IPS-18c (cell line): ENCODE results near the gene IMMP2L.
"Not testable (repeated sequence)": the region's sequence is repeated elsewhere in the genome, so short reads cannot be mapped to it uniquely, and the experiment has no call there.

ENCODE experiments used
- H3K4me3 ChIP-seq: 2 replicates; pipeline ENCODE4 v1.7.0; 2013; ENCODE audit warnings: low read depth, mild to moderate bottlenecking, low read length, moderate library complexity; ENCODE audit not compliant: insufficient read depth
- H3K9me3 ChIP-seq: one replicate; pipeline ENCODE4 v1.6.1; 2013; ENCODE audit warnings: mild to moderate bottlenecking, low read length, moderate library complexity; ENCODE audit not compliant: control insufficient read depth, insufficient read depth

Gene IMMP2L

GRCh38 chr7:111485701-111486380, 76.5 kb downstream of the IMMP2L start:
- Histone ChIP-seq H3K4me3 (no peak overlapping the region), H3K9me3 (peaks cover 2% of the 10 kb centered on the region)

DNA sequence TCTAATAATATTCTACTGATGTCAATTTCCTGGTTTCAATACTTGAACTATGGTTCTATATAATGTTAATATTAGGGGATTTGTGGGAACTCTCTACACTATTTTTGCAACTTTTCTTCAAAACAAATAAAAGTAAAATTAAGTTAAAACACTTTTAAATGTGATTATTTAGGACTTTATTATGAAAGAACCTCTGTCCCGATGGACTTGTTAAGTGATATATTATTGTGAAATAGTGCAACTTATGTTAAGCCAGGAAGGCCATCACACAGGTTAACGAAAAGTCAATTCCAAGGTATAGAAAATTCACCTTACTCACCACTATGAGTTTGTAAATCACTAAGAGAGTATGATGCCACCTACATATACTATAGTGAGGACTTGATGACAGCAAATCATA, 79.2 kb downstream of the IMMP2L start:
- H3K9me3 ChIP-seq, result peaks cover 3% of the 10 kb centered on the region
- H3K4me3 ChIP-seq, result no peak overlapping the region

DNA sequence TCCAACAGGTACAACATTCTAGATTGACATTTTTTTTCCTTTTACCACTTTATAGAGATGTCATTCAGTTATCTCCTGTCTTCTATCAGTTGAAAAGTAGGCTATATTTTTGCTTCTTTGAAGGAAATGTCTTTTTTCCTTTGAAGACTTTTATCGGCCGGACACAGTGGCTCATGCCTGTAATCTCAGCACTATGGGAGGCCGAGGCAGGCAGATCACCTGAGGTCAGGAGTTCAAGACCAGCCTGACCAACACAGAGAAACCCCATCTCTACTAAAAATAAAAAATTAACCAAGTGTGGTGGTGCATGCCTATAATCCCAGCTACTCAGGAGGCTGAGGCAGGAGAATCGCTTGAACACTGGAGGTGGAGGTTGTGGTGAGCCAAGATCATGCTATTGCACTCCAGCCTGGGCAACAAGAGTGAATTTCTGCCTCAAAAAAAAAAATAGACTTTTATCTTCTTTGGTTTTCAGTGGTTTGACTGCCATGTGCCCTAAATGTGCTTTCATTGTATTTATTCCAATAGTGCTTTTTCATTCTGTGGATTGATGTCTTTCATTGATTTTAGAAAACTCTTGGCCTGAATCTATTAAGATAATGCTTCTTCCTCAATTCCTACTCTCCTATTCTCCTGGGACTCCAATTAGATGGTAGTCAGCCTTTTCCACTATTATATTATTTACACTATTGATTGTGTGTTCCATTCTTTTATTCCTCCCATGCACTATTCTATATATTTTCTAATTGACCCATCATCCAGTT, 84.6 kb downstream of the IMMP2L start:
- Histone ChIP-seq H3K9me3 (peaks cover 3% of the 10 kb centered on the region), H3K4me3 (no peak overlapping the region)

DNA sequence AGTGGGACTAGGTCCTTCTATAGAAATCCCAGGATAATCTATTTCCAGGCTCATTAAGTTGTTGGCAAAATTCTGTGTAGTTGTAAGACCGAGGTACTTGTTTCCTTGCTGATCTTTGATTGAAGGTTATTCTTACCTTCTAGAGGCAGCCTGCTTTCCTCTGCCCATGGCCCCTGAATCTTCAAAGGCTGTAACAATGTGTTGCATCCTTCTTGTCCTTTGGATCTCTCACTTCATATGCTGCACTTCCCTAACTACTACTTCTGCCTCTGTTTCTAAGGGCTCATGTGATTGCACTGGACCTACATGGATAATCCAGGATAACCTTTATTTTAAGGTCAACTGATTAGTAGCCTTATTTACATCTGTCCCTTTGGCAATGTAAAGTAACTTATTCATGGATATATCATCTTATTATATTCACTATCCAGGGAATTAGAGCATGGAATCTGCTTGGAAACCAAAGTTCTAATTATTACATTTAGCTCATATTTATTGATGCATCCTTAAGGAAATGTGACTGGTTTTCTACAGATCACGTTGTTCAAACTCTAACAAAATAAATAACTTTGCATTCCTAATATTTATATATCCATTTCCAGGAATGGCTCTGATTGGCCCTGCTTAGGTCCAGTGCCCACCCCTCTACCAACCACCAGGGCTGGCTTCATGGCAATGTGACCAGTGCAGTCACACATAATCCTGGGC, 85.6 kb downstream of the IMMP2L start:
- Histone ChIP-seq H3K9me3 (peaks cover 3% of the 10 kb centered on the region), H3K4me3 (no peak overlapping the region)

DNA sequence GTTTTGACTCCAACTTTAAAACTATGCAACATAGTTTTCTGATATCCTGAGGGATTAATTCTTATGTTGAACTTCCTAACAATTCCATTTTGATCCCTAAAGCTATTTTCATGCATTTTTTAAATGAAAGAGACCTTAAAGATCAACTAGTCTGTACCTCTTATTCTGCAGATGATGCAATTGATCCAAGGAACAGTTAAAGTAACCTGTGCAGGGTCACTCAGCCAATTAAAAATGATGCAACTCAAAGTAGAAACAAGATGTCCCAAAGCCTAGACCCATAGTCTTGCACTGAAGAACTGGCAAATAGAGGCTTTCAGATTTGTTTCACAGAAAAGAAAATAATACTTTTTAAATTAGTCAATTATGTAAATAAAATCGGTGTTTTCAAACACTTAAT, 86.3 kb downstream of the IMMP2L start:
- Histone ChIP-seq H3K9me3 (peaks cover 3% of the 10 kb centered on the region), H3K4me3 (no peak overlapping the region)

DNA sequence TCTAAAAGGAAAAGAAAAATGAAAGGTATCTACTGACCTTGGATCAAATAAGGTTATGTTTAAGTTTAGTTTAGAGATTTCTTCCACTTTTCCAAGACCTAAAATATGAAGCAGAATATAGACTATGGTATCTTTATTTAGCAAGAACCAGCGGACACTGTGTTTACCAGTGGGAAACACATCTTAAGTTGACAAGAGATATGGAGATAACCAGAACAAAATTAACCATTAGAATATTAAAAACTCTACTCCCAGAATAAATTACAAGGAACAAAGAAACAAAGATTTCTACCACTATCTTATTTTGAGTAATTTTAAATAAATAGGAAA, 86.9 kb downstream of the IMMP2L start:
- no peak overlapping the region for H3K4me3 ChIP-seq
- peaks cover 3% of the 10 kb centered on the region for H3K9me3 ChIP-seq

DNA sequence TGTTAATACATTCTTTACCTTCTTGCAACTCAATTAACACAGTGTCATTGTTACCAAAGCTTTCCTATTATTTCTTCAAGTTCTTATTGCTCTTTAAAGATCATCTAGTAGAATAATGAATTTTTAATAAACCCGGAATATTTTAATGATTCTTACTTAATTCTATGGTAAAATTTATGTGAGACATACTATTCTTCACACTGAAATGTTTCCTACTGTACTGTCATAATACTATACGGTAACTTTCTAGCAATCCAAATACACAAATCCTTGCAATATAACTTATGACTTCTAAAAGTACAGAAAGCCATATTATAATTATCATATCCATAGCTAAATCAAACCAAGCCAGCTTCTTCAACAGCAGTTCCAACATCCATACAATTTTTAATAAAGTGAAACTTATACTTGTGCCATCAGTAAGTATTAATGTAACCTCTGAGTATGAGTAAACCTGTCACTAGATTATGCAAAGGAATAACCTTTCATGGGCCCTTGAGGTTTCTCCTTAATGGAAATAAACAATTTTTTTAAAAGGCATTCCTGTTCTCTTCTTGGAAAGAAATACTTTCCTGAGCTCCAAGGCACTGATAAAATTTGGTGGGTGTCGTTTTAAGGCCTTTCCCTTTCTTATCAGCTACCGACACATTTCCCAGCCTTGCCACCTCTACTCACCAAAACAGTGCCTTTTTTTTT, 87.4 kb downstream of the IMMP2L start:
- Histone ChIP-seq H3K4me3 (no peak overlapping the region), H3K9me3 (peaks cover 3% of the 10 kb centered on the region)

DNA sequence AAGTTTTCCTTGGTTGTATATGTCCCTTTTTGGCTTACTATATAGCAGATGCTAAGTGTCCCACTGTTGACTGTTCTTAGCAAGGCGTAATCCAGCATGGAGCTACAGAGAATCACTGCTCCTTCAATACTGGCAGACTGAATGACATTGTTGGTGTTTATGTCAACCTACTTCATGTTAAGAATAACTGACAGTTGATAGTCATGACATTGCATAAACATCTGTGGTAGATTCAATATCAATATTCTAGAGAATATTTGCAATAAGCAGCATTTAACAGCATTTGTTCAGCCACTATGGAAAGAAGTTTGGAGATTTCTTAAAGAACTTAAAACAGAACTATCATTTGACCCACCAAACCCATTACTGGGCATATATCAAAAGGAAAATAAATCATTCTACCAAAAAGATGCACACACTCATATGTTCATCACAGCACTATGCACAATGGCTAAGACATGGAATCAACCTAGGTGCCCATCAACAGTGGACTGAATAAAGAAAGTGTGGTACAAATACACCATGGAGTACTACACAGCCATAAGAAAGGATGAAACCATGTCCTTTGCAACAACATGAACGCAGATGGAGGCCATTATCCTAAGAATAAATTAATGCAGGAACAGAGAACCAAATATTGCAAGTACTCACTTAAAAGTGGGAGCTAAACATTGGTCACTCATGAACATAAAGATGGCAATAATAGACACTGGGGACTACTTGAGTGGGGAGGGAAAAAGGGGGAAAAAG, 88.7 kb downstream of the IMMP2L start:
- peaks cover 3% of the 10 kb centered on the region for H3K9me3 ChIP-seq
- H3K4me3 ChIP-seq, result no peak overlapping the region

DNA sequence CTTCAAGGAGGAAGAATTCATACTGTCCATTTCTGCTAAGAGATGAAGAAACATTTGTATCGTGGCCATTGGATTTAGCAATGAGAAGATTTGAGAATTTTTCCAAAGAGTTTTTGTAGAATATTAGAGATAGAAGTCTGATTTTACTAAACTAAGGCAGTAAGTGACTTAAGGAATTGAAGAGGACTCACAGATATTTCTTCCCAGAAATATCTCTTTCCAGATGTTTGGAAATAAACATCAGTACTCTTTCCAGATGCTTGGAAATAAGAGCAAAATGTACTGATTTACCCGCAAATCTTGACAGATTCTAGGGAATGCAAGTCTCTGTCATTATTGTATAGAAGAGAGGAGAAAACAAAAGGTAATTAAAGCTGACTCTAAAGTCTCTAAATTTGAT, 91.3 kb downstream of the IMMP2L start:
- no peaks in the 10 kb centered on the region for H3K9me3 ChIP-seq
- no peak overlapping the region for H3K4me3 ChIP-seq

DNA sequence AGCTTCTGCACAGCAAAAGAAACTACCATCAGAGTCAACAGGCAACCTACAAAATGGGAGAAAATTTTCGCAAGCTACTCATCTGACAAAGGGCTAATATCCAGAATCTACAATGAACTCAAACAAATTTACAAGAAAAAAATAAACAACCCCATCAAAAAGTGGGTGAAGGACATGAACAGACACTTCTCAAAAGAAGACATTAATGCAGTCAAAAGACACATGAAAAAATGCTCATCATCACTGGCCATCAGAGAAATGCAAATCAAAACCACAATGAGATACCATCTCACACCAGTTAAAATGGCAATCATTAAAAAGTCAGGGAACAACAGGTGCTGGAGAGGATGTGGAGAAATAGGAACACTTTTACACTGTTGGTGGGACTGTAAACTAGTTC, 92.4 kb downstream of the IMMP2L start:
- not testable (repeated sequence) for H3K9me3 ChIP-seq

DNA sequence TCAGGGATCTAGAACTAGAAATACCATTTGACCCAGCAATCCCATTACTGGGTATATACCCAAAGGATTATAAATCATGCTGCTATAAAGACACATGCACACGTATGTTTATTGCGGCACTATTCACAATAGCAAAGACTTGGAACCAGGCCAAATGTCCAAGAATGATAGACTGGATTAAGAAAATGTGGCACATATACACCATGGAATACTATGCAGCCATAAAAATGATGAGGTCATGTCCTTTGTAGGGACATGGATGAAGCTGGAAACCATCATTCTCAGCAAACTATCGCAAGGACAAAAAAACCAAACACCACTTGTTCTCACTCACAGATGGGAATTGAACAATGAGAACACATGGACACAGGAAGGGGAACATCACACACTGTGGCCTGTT, 96.5 kb downstream of the IMMP2L start:
- H3K4me3 ChIP-seq, H3K9me3 ChIP-seq: not testable (repeated sequence)

More for the DNA sequence above, 92.4 kb downstream of the IMMP2L start:
- not testable (repeated sequence) for H3K4me3 ChIP-seq

GRCh38 chr7:111460695-111461094, 101.6 kb downstream of the IMMP2L start:
- H3K9me3 ChIP-seq, result no peaks in the 10 kb centered on the region
- H3K4me3 ChIP-seq, result no peak overlapping the region

- no peaks in the 10 kb centered on the region for H3K9me3 ChIP-seq
- H3K4me3 ChIP-seq, result no peak overlapping the region
These were observed 102.5 kb downstream of the IMMP2L start for GRCh38 chr7:111459757-111460280.

GRCh38 chr7:111459065-111459756, 103.1 kb downstream of the IMMP2L start:
- Histone ChIP-seq H3K9me3 (no peaks in the 10 kb centered on the region), H3K4me3 (no peak overlapping the region)

DNA sequence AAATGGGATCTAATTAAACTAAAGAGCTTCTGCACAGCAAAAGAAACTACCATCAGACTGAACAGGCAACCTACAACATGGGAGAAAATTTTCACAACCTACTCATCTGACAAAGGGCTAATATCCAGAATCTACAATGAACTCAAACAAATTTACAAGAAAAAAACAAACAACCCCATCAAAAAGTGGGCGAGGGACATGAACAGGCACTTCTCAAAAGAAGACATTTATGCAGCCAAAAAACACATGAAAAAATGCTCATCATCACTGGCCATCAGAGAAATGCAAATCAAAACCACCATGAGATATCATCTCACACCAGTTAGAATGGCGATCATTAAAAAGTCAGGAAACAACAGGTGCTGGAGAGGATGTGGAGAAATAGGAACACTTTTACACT, 111.6 kb downstream of the IMMP2L start:
- not testable (repeated sequence) for H3K4me3 ChIP-seq, H3K9me3 ChIP-seq

GRCh38 chr7:111447502-111447901, 114.8 kb downstream of the IMMP2L start:
- not testable (repeated sequence) for H3K4me3 ChIP-seq, H3K9me3 ChIP-seq
